DND-41 (cell line): ENCODE results near the gene LDB2.

Experiments used
- CTCF ChIP-seq: IDR thresholded peaks from 2 replicates; pipeline ENCODE4 v1.5.1; 2012; ENCODE audit warnings: borderline replicate concordance, low read length, moderate library complexity, mild to moderate bottlenecking; ENCODE audit not compliant: poor library complexity, severe bottlenecking; ENCODE audit errors: extremely low read depth
- EZH2 ChIP-seq: IDR thresholded peaks from 3 replicates; pipeline ENCODE4 v1.6.1; 2012; ENCODE audit warnings: borderline replicate concordance, low read depth, mild to moderate bottlenecking, moderate library complexity, low read length, inconsistent platforms; ENCODE audit not compliant: severe bottlenecking

GRCh38 chr4:16777726-16778125, 120.7 kb downstream of the LDB2 start:
- TF ChIP-seq EZH2, result no peak
- no peak for TF ChIP-seq CTCF
